GM18526 (cell line): ENCODE data around the gene GRIK3.

Experiments
- POLR2A ChIP-seq: IDR thresholded peaks from 3 replicates; pipeline ENCODE4 v1.6.1; 2011; ENCODE audit not compliant: insufficient read length; ENCODE audit errors: extremely low read depth

GRIK3 gene

DNA sequence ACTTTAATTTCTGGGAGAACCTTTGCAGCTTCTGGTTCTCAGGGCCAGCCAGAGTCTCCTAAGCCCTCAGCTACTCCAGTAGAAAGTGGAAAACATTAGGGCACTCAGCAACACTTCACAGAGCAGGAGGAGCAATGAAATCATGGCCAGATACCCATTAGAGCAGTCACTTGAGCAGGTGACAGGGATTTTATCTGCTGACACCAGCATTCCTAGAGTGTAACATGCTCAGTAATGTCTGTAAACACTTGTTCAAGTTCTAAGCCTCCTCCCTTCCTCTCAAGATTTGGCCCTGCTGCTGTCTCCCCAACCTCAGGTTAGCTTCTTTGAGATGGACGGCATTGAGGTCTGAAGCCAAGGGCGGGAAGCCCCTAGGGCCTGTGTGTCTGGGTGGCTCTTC, 218.0 kb downstream of the GRIK3 start:
- no peak for TF ChIP-seq POLR2A

GRCh38 chr1:36814774-36815173, 219.5 kb downstream of the GRIK3 start:
- TF ChIP-seq POLR2A, result no peak

- TF ChIP-seq POLR2A, result no peak
Observed at GRCh38 chr1:36814083-36814482, 220.2 kb downstream of the GRIK3 start.

GRCh38 chr1:36807262-36807661, 227.1 kb downstream of the GRIK3 start:
- TF ChIP-seq POLR2A, result no peak

GRCh38 chr1:36805979-36806640, 228.2 kb downstream of the GRIK3 start:
- TF ChIP-seq POLR2A, result no peak

DNA sequence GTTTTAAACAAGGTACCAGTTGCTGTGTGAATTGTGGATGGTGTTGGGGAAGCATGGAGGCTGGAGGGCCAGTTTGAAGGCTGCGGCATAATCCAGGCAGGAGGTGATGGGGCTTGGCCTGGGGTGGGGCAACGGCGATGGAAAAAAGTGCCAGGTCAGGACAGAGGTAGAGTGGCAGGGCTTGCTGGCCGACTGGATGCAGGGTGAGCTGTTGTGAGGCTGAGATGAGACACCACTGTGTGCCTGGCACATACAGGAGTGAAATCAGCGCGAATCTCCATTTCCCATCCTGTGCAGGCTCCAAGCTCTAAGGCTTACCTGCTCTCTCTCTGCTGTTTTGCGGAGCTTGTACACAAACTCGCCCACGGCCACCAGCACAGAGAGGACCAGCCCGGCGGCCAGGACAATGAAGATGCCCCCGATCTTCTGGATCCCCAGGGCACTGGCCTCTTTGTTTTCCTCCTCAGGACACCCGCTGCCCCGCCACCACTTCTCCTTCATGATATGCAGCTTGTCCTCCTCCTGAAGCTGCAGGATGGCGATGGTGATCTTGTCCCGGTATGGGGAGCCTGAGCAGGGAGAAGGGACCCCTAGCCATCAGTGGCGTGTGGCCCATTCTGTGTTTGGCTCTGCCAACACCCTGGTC, 229.5 kb downstream of the GRIK3 start:
- TF ChIP-seq POLR2A, result no peak

DNA sequence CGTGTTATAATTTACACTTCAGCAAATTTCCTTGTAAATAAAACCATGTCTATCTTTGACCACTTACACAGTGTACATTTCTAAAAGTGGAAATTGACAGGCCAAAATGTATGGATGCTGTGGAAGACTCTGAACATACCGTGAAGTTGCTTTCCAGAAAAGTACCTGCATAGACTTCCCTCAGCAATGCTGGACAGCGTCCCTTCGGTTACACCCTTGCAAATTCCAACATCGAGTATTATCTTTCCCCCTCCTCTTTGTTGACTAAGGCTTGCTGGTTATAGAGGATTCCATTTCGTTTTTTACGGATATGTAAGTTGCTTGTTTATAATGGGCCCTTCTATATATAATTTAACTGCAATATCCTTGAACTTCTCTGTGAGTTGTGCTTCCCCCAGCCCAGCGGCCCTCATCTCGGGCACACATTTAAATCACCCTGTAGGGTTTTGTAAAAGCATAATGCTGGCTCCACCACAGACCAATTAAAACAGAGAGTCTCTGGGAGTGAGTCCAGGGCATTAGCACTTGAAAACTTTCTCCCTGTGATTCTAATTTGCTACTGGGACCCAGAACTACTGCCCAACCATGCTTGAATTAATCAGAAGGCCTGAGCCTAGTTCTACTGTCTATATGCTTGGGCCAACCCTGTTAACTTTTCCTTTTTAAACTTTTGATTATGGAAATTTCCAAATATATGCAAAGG, 230.3 kb downstream of the GRIK3 start:
- no peak for TF ChIP-seq POLR2A

DNA sequence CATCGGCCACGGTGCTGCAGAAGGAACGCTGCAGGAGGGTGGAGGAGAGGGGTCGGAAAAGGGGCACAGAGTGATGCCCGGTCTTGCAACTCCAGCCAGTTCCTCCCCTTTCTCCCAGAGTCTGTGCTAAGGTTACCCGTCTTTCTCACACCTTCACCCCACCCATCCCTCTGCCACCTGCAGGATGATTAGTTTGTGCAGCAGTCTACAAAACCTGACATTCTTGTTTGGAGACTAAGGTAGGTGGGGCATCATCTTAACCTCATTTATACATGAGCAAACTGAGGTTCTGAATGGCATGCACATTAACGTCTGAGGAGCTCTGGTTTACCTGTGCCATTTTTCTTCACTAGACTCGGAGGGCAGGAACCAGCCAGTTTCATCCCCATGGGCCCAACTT, 232.3 kb downstream of the GRIK3 start:
- no peak for TF ChIP-seq POLR2A

- TF ChIP-seq POLR2A, result no peak
Observed at GRCh38 chr1:36797761-36798160, 236.6 kb downstream of the GRIK3 start.

DNA sequence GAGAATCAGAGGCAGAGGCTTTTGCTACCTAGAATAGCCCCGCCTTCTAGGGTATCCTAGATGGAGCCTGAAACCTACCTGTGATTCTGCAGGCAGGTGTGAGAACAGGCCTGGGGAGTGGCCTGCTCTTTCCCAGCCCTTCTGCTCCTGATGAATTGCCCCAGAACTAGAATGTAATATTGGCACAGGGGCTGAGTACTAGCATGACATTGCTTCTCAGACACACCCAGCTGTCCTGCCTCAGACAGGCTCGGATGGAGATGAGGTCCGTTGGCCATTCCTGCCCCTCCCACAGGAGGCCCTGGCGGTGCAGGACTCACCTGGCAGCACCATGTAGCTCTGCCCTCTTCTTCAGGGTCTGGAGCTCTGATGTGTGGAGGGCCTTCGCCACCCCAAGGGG, 237.6 kb downstream of the GRIK3 start:
- TF ChIP-seq POLR2A, result no peak

GRCh38 chr1:36796106-36796590, 238.2 kb downstream of the GRIK3 start:
- no peak for TF ChIP-seq POLR2A

GRCh38 chr1:36794460-36794859, 239.9 kb downstream of the GRIK3 start:
- no peak for TF ChIP-seq POLR2A

GRCh38 chr1:36793452-36793851, 240.9 kb downstream of the GRIK3 start:
- TF ChIP-seq POLR2A, result no peak

- TF ChIP-seq POLR2A, result no peak
Observed at GRCh38 chr1:36792292-36792691, 242.0 kb downstream of the GRIK3 start.

DNA sequence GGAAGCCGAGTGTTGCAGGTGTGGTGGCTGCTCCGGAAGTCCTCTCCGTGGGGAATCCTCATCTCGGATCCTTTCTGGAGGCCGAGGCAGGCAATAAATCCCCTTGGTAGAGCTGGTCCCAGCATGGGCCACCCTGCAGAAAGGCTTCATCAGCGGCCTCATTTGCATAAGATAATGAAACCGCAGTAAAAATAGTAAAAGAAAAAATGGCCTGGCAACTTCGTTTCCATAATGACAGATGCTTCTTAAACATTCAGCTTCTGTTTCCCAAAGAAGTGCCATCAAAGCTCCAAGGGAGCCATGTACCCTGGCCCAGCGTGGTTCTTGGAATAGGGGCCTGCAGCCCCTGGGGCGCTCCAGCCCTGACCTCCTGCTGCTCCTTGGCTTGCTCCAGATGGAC, 244.1 kb downstream of the GRIK3 start:
- TF ChIP-seq POLR2A, result no peak

DNA sequence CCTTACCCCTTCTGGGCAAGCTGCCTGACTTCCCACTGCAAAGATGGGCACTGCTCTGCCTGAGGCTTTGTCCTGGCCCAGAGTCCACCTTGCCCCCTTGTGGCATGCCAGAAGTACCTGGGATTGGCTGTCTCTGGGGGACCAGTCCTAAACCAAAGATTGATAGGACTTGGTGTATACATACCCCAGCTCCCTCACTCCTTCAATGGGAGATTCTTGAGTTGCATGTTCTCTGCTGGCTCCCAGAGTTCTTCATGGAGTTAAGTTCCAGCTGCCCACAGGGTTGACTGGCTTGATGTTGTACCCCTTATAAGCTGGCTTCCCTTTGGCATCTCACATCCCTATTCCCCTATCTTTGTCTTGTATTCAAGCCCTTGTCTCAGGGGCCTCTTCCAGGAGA, 244.8 kb downstream of the GRIK3 start:
- no peak for TF ChIP-seq POLR2A

- TF ChIP-seq POLR2A, result no peak
Observed at GRCh38 chr1:36787312-36787913, 246.9 kb downstream of the GRIK3 start.

DNA sequence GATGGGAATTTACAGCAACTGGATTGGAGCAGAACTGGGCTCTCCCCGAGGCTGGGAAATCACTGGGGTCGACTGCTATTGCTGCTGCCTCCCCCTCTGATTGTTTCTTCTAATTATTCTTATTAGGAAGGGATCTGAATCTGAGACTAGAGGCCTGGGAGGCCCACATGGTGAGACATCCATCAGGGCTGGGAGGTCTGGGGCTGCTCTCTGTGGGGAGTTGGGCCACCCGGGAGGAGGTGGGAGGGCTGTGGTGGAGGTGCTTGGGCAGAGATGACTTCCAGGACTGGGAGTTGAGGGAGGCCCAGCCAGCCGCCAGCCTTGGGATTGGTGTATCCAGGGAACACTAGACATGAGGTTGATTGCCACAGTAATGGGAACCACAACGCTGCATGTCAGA, 247.9 kb downstream of the GRIK3 start:
- no peak for TF ChIP-seq POLR2A
